Smooth muscle cell (in vitro differentiated cells): ENCODE measurements around the gene ACTR3C. TPM values are rescaled to one million over a fixed set of nuclear protein-coding genes. Genes with fewer than 3 reads are reported as not detected.

Experiments
- DNase-seq: peaks from one replicate; lab custom pipeline; 2025; ENCODE audit not compliant: unreplicated experiment; lab: John Stamatoyannopoulos, UW
- H2AFZ ChIP-seq: fragments of 200-600 bp; sonication (generic); 2 replicates; pipeline ENCODE4 v1.6.0; 2016; ENCODE audit warnings: antibody characterized with exemption, low read depth, mild to moderate bottlenecking
- H3F3A ChIP-seq: fragments of 200-600 bp; sonication (generic); 2 replicates; pipeline ENCODE4 v1.6.0; 2017; ENCODE audit warnings: antibody characterized with exemption, low read depth
- H3K27ac ChIP-seq: fragments of 200-600 bp; sonication (generic); 2 replicates; pipeline ENCODE4 v1.5.1; 2016; ENCODE audit warnings: low read depth, mild to moderate bottlenecking
- H3K27me3 ChIP-seq: fragments of 200-600 bp; sonication (generic); 2 replicates; pipeline ENCODE4 v1.6.1; 2016; ENCODE audit warnings: low read depth, mild to moderate bottlenecking
- H3K36me3 ChIP-seq: fragments of 200-600 bp; sonication (generic); 2 replicates; pipeline ENCODE4 v1.5.1; 2016; ENCODE audit warnings: low read depth
- H3K4me1 ChIP-seq: fragments of 200-600 bp; sonication (generic); 2 replicates; pipeline ENCODE4 v1.5.1; 2016; ENCODE audit warnings: low read depth
- H3K4me2 ChIP-seq: fragments of 200-600 bp; sonication (generic); 2 replicates; pipeline ENCODE4 v1.6.0; 2016; ENCODE audit warnings: mild to moderate bottlenecking
- H3K4me3 ChIP-seq: fragments of 200-600 bp; sonication (generic); 2 replicates; pipeline ENCODE4 v1.5.1; 2016; ENCODE audit warnings: mild to moderate bottlenecking
- H3K79me2 ChIP-seq: fragments of 200-600 bp; sonication (generic); 2 replicates; pipeline ENCODE4 v1.6.0; 2016; ENCODE audit warnings: low read depth, mild to moderate bottlenecking
- H3K9ac ChIP-seq: fragments of 200-600 bp; sonication (generic); 2 replicates; pipeline ENCODE4 v1.6.0; 2016; ENCODE audit warnings: low read depth
- H3K9me3 ChIP-seq: fragments of 200-600 bp; sonication (generic); replicated peaks from 2 replicates; pipeline ENCODE4 v1.5.1; 2016; ENCODE audit warnings: low read depth
- H4K20me1 ChIP-seq: fragments of 200-600 bp; sonication (generic); 2 replicates; pipeline ENCODE4 v1.6.0; 2016; ENCODE audit warnings: low read depth
- CTCF ChIP-seq: fragments of 200-600 bp; sonication (generic); IDR thresholded peaks from 2 replicates; pipeline ENCODE4 v1.5.1; 2017; ENCODE audit warnings: borderline replicate concordance, mild to moderate bottlenecking, antibody characterized with exemption; ENCODE audit not compliant: insufficient read depth, poor library complexity, severe bottlenecking
- WGBS: methylation state at CpG from one replicate; pipeline ENCODE4 v1.1.7; 2016; ENCODE audit warnings: low lambda C conversion rate; 5-methylcytosine and 5-hydroxymethylcytosine counted together
- polyA plus RNA-seq: library from polyadenylated mRNA; unstranded; fragments of >200 nt; fragmentation: Nextera tagmentation; extraction: Ambion mirVana; gene quantifications from 2 replicates; pipeline ENCODE4 v1.2.1, GENCODE V29; 2016
- total RNA-seq: library from RNA; depleted of rRNA; stranded (reverse); fragments of >200 nt; gene quantifications from 2 replicates; pipeline ENCODE4 v1.2.3, GENCODE V29; 2014

Gene ACTR3C
- total and polyA plus RNA-seq, 2 experiments from 2014 or later = 0.89 to 7.6 TPM

- H4K20me1 ChIP-seq = no peaks in the 10 kb centered on the region
- no peaks in the 10 kb centered on the region for H3K79me2 ChIP-seq
- H3K9ac ChIP-seq = no peak overlapping the region
- H2AFZ ChIP-seq = no peak overlapping the region
- no peak overlapping the region for H3K4me3 ChIP-seq
- 95% methylated on average over 10 of the region's 10 CpGs for WGBS
- H3K4me1 ChIP-seq = peaks cover 3% of the 10 kb centered on the region
- no peak overlapping the region for H3K4me2 ChIP-seq
- no peaks in the 10 kb centered on the region for H3K9me3 ChIP-seq
- no peaks in the 10 kb centered on the region for H3F3A ChIP-seq
- no peak for TF ChIP-seq CTCF
- H3K27ac ChIP-seq = no peak overlapping the region
- H3K27me3 ChIP-seq = no peaks in the 10 kb centered on the region
- no peaks in the 10 kb centered on the region for H3K36me3 ChIP-seq
- DNase-seq = no peak
Measured at GRCh38 chr7:150333659-150334058, 10.3 kb upstream of the ACTR3C start.

GRCh38 chr7:150332852-150333635, 9.7 kb upstream of the ACTR3C start:
- no peak overlapping the region for H2AFZ ChIP-seq
- H3K27me3 ChIP-seq = no peaks in the 10 kb centered on the region
- no peaks in the 10 kb centered on the region for H3K79me2 ChIP-seq
- WGBS = 89% methylated on average over 18 of the region's 18 CpGs
- no peaks in the 10 kb centered on the region for H3F3A ChIP-seq
- H4K20me1 ChIP-seq = no peaks in the 10 kb centered on the region
- H3K4me1 ChIP-seq = peaks cover 3% of the 10 kb centered on the region
- H3K27ac ChIP-seq = no peak overlapping the region
- H3K9ac ChIP-seq = no peak overlapping the region
- no peak overlapping the region for H3K4me2 ChIP-seq
- H3K9me3 ChIP-seq = no peaks in the 10 kb centered on the region
- no peaks in the 10 kb centered on the region for H3K36me3 ChIP-seq
- no peak for DNase-seq
- no peak for TF ChIP-seq CTCF
- no peak overlapping the region for H3K4me3 ChIP-seq

GRCh38 chr7:150330211-150330885, 7.0 kb upstream of the ACTR3C start:
- no peaks in the 10 kb centered on the region for H4K20me1 ChIP-seq
- H3K4me1 ChIP-seq = peaks cover 3% of the 10 kb centered on the region
- H3K27ac ChIP-seq = no peak overlapping the region
- no peak overlapping the region for H3K4me3 ChIP-seq
- H3K9me3 ChIP-seq = no peaks in the 10 kb centered on the region
- H3K27me3 ChIP-seq = no peaks in the 10 kb centered on the region
- no peaks in the 10 kb centered on the region for H3K36me3 ChIP-seq
- 97% methylated on average over 19 of the region's 19 CpGs for WGBS
- no peak overlapping the region for H2AFZ ChIP-seq
- no peak for TF ChIP-seq CTCF
- H3K79me2 ChIP-seq = no peaks in the 10 kb centered on the region
- DNase-seq = no peak
- no peaks in the 10 kb centered on the region for H3F3A ChIP-seq
- H3K9ac ChIP-seq = no peak overlapping the region
- no peak overlapping the region for H3K4me2 ChIP-seq
